Erythroblast (primary cell): ENCODE measurements around the gene MMP25.

ENCODE experiments used
- GATA1 ChIP-seq: IDR thresholded peaks from 2 replicates; pipeline ENCODE4 v1.6.1; 2011; ENCODE audit warnings: low read depth, mild to moderate bottlenecking, control low read depth, low read length, moderate library complexity
- POLR2A ChIP-seq: IDR thresholded peaks from 2 replicates; pipeline ENCODE4 v1.6.1; 2011; ENCODE audit warnings: mild to moderate bottlenecking, low read length

- TF ChIP-seq POLR2A (no peak), GATA1 (no peak)
Observed at GRCh38 chr16:3084491-3084890, 38.1 kb downstream of the MMP25 start.
